ENCODE data around the gene RAB5B. TPM values are rescaled to one million over a fixed set of nuclear protein-coding genes. Genes with fewer than 3 reads are reported as not detected.

Gene RAB5B
- polyA plus RNA-seq, 3 donors = 44.0 to 63.0 (median 48.5) TPM

GRCh38 chr12:55934773-55935172, 39.1 kb upstream of the RAB5B start:
- H4K20me1 ChIP-seq (ENCODE audit: insufficient read depth, low read length) = peaks cover 13% of the 10 kb centered on the region
- H3K79me2 ChIP-seq (ENCODE audit: insufficient read depth, low read length) = peaks cover 34% of the 10 kb centered on the region
- Mint-ChIP-seq H3K36me3 (peaks cover 38 to 44% of the 10 kb centered on the region in 2 donors), H3K9me3 (no peaks in the 10 kb centered on the region), H3K4me1 (peaks cover 48% of the 10 kb centered on the region), H3K27ac (peak overlapping the region in 1 of 7 donors; percentile 39), H3K27me3 (ENCODE audit: low read depth in 3 of 3) (peaks cover 0 to 3% (median 1%) of the 10 kb centered on the region in 3 donors), H3K4me3 (no peak overlapping the region)
- no peaks in the 10 kb centered on the region for H3K9me3 ChIP-seq (replicated peaks in 1 of 2; ENCODE audit: control insufficient read depth in 1 of 2, insufficient read depth in 1 of 2, low read length in 2 of 2)
- DNase-seq = no peak
- H3K27ac ChIP-seq (ENCODE audit: low read depth in 1 of 2, low read length in 2 of 2) = no peak overlapping the region
- no peak overlapping the region for H3K9ac ChIP-seq (ENCODE audit: insufficient read depth, low read length, poor library complexity, severe bottlenecking)
- 100% methylated on average over 1 of the region's 1 CpG for WGBS (ENCODE audit: insufficient coverage)
- no peak overlapping the region for H2AFZ ChIP-seq (ENCODE audit: insufficient read depth, low read depth, low read length, poor library complexity, severe bottlenecking)
- H3K36me3 ChIP-seq (replicated peaks in 1 of 2; ENCODE audit: control insufficient read depth in 1 of 2, insufficient read depth in 2 of 2, low read length in 2 of 2) = peaks cover 32 to 46% of the 10 kb centered on the region in 2 donors
- intact Hi-C loops (cut with micrococcal nuclease) = loop anchor here in 1 of 2 donors (5.0 kb wide), 1 partner anchor 33 kb away; the partner anchor contains the start of genes CDK2 and PMEL
- no peak overlapping the region for H3K4me2 ChIP-seq (replicated peaks; ENCODE audit: extremely low read depth, low read length, poor library complexity, severe bottlenecking)
- H3K4me1 ChIP-seq (ENCODE audit: control insufficient read depth in 1 of 2, insufficient read depth in 2 of 2, low read length in 2 of 2) = peaks cover 37 to 40% of the 10 kb centered on the region in 2 donors
- no peaks in the 10 kb centered on the region for H3K27me3 ChIP-seq (ENCODE audit: control insufficient read depth in 2 of 2, insufficient read depth in 2 of 2, low read length in 2 of 2)
- no peak overlapping the region for H3K4me3 ChIP-seq (replicated peaks in 1 of 3; ENCODE audit: low read depth in 2 of 3, low read length in 3 of 3)
- TF ChIP-seq CTCF (IDR thresholded peaks at IDR 0.05) = no peak

GRCh38 chr12:55935738-55936151, 38.1 kb upstream of the RAB5B start:
- Histone ChIP-seq H2AFZ (ENCODE audit: insufficient read depth, low read depth, low read length, poor library complexity, severe bottlenecking) (no peak overlapping the region), H3K27me3 (ENCODE audit: control insufficient read depth in 2 of 2, insufficient read depth in 2 of 2, low read length in 2 of 2) (no peaks in the 10 kb centered on the region), H3K4me3 (replicated peaks in 1 of 3; ENCODE audit: low read depth in 2 of 3, low read length in 3 of 3) (no peak overlapping the region), H3K36me3 (replicated peaks in 1 of 2; ENCODE audit: control insufficient read depth in 1 of 2, insufficient read depth in 2 of 2, low read length in 2 of 2) (peaks cover 37 to 52% of the 10 kb centered on the region in 2 donors), H3K27ac (ENCODE audit: low read depth in 1 of 2, low read length in 2 of 2) (no peak overlapping the region), H3K9me3 (replicated peaks in 1 of 2; ENCODE audit: control insufficient read depth in 1 of 2, insufficient read depth in 1 of 2, low read length in 2 of 2) (no peaks in the 10 kb centered on the region), H4K20me1 (ENCODE audit: insufficient read depth, low read length) (peaks cover 17% of the 10 kb centered on the region), H3K9ac (ENCODE audit: insufficient read depth, low read length, poor library complexity, severe bottlenecking) (no peak overlapping the region), H3K4me2 (replicated peaks; ENCODE audit: extremely low read depth, low read length, poor library complexity, severe bottlenecking) (no peak overlapping the region), H3K79me2 (ENCODE audit: insufficient read depth, low read length) (peaks cover 26% of the 10 kb centered on the region), H3K4me1 (ENCODE audit: control insufficient read depth in 1 of 2, insufficient read depth in 2 of 2, low read length in 2 of 2) (peaks cover 34 to 38% of the 10 kb centered on the region in 2 donors)
- intact Hi-C loops (cut with micrococcal nuclease) = no loop called here
- DNase-seq = no peak
- Mint-ChIP-seq H3K27me3 (ENCODE audit: low read depth in 3 of 3) (peaks cover 0 to 3% (median 1%) of the 10 kb centered on the region in 3 donors), H3K4me1 (peaks cover 47% of the 10 kb centered on the region), H3K9me3 (no peaks in the 10 kb centered on the region), H3K36me3 (peaks cover 42 to 49% of the 10 kb centered on the region in 2 donors), H3K4me3 (no peak overlapping the region), H3K27ac (peak overlapping the region in 5 of 7 donors; percentile 11 to 66 (median 58))
- TF ChIP-seq CTCF (IDR thresholded peaks at IDR 0.05) = no peak
- 96% methylated on average over 19 of the region's 26 CpGs for WGBS (ENCODE audit: insufficient coverage)
